Measurements from ENCODE around the gene BPIFB3. TPM values are rescaled to one million over a fixed set of nuclear protein-coding genes. Genes with fewer than 3 reads are reported as not detected.

Gene BPIFB3
- total and polyA plus RNA-seq, 2 experiments from 2014 or later, result not detected

- no peaks in the 10 kb centered on the region for H3F3A ChIP-seq (replicated peaks; ENCODE audit: low read depth)
- TF ChIP-seq STAT1 (IDR thresholded peaks at IDR 0.05; ENCODE audit: unreplicated experiment), result no peak
- TF ChIP-seq NANOG (IDR thresholded peaks at IDR 0.05; ENCODE audit: borderline replicate concordance), result no peak
- no peaks in the 10 kb centered on the region for H3K27me3 ChIP-seq (ENCODE audit: insufficient read depth)
- H3K4me2 ChIP-seq, result no peak overlapping the region
- Mint-ChIP-seq H3K4me3 (no peak overlapping the region), H3K4me1 (no peaks in the 10 kb centered on the region), H3K27ac (no peak overlapping the region), H3K36me3 (ENCODE audit: low read depth) (no peaks in the 10 kb centered on the region; the same call in 2 of the 3 replicates), H3K9me3 (no peaks in the 10 kb centered on the region), H3K27me3 (ENCODE audit: insufficient read depth, low read depth, poor library complexity) (peaks cover 9% of the 10 kb centered on the region)
- no peaks in the 10 kb centered on the region for H3K4me1 ChIP-seq (ENCODE audit: insufficient read depth)
- no peak overlapping the region for H3K4me3 ChIP-seq
- no peak for ATAC-seq
- H3K27ac ChIP-seq (ENCODE audit: low read depth), result no peak overlapping the region
- H3K9me2 ChIP-seq (ENCODE audit: insufficient read depth), result no peaks in the 10 kb centered on the region
- H3K79me2 ChIP-seq (replicated peaks; ENCODE audit: insufficient read depth), result no peaks in the 10 kb centered on the region
- H2AFZ ChIP-seq, result no peak overlapping the region
- no peaks in the 10 kb centered on the region for H4K20me1 ChIP-seq (replicated peaks; ENCODE audit: insufficient read depth)
- no peaks in the 10 kb centered on the region for H3K36me3 ChIP-seq (ENCODE audit: insufficient read depth)
- DNase-seq (ENCODE audit: low spot score), result no peak
These were observed 14.1 kb downstream of the BPIFB3 start for GRCh38 chr20:33067806-33068205.

- H3K27ac ChIP-seq (ENCODE audit: low read depth), result no peak overlapping the region
- no peaks in the 10 kb centered on the region for H3K36me3 ChIP-seq (ENCODE audit: insufficient read depth)
These were observed 14.7 kb downstream of the BPIFB3 start for GRCh38 chr20:33068251-33068939.

GRCh38 chr20:33069673-33070072 is 16.0 kb downstream of the BPIFB3 start:
- Histone ChIP-seq H3K27ac (ENCODE audit: low read depth) (no peak overlapping the region), H3K4me3 (no peak overlapping the region), H2AFZ (no peak overlapping the region), H3F3A (replicated peaks; ENCODE audit: low read depth) (no peaks in the 10 kb centered on the region), H3K79me2 (replicated peaks; ENCODE audit: insufficient read depth) (no peaks in the 10 kb centered on the region), H3K4me1 (ENCODE audit: insufficient read depth) (no peaks in the 10 kb centered on the region), H3K4me2 (no peak overlapping the region), H3K36me3 (ENCODE audit: insufficient read depth) (no peaks in the 10 kb centered on the region), H3K27me3 (ENCODE audit: insufficient read depth) (no peaks in the 10 kb centered on the region), H4K20me1 (replicated peaks; ENCODE audit: insufficient read depth) (no peaks in the 10 kb centered on the region), H3K9me2 (ENCODE audit: insufficient read depth) (no peaks in the 10 kb centered on the region)
- ATAC-seq (no peak), DNase-seq (ENCODE audit: low spot score) (no peak)
- no peaks in the 10 kb centered on the region; the same call in 2 of the 3 replicates for H3K36me3 Mint-ChIP-seq (ENCODE audit: low read depth)
- no peaks in the 10 kb centered on the region for H3K4me1 Mint-ChIP-seq
- H3K27me3 Mint-ChIP-seq (ENCODE audit: insufficient read depth, low read depth, poor library complexity), result peaks cover 6% of the 10 kb centered on the region
- no peak overlapping the region for H3K4me3 Mint-ChIP-seq
- H3K9me3 Mint-ChIP-seq, result no peaks in the 10 kb centered on the region
- no peak overlapping the region for H3K27ac Mint-ChIP-seq
- no peak for TF ChIP-seq ZNF114 (CRISPR knock-in tag; IDR thresholded peaks at IDR 0.05)
- no peak for TF ChIP-seq NANOG (IDR thresholded peaks at IDR 0.05; ENCODE audit: borderline replicate concordance)
- TF ChIP-seq EZH2 (IDR thresholded peaks at IDR 0.05; ENCODE audit: low read depth, unreplicated experiment), result no peak
- no peak for TF ChIP-seq ETS1 (IDR thresholded peaks at IDR 0.05)

More at GRCh38 chr20:33068251-33068939, 14.7 kb downstream of the BPIFB3 start:
- Mint-ChIP-seq H3K27me3 (ENCODE audit: insufficient read depth, low read depth, poor library complexity) (peaks cover 8% of the 10 kb centered on the region), H3K36me3 (ENCODE audit: low read depth) (no peaks in the 10 kb centered on the region; the same call in 2 of the 3 replicates), H3K4me1 (no peaks in the 10 kb centered on the region), H3K4me3 (no peak overlapping the region), H3K9me3 (no peaks in the 10 kb centered on the region), H3K27ac (no peak overlapping the region)
- no peak for TF ChIP-seq ETS1 (IDR thresholded peaks at IDR 0.05)
- H3K27me3 ChIP-seq (ENCODE audit: insufficient read depth), result no peaks in the 10 kb centered on the region
- no peaks in the 10 kb centered on the region for H3K79me2 ChIP-seq (replicated peaks; ENCODE audit: insufficient read depth)
- H4K20me1 ChIP-seq (replicated peaks; ENCODE audit: insufficient read depth), result no peaks in the 10 kb centered on the region
- H3K4me3 ChIP-seq, result no peak overlapping the region
- H2AFZ ChIP-seq, result no peak overlapping the region
- DNase-seq (ENCODE audit: low spot score) (no peak), ATAC-seq (no peak)
- H3K9me2 ChIP-seq (ENCODE audit: insufficient read depth), result no peaks in the 10 kb centered on the region
- no peaks in the 10 kb centered on the region for H3F3A ChIP-seq (replicated peaks; ENCODE audit: low read depth)
- H3K4me2 ChIP-seq, result no peak overlapping the region
- no peaks in the 10 kb centered on the region for H3K4me1 ChIP-seq (ENCODE audit: insufficient read depth)

Measured in GM23338 (cell line).